Stimulated activated naive CD8-positive, alpha-beta T cell treated with anti-CD3 and anti-CD28 coated beads, Interleukin-15, Interleukin-2, amounts not matched to agents 100 ng/mL and 50 ng/mL, for 24 hours (primary cell): Measurements from ENCODE around the gene TELO2.

ENCODE experiments used
- H3K27ac Mint-ChIP-seq: one replicate; pipeline ENCODE4 v1.8.0; 2021; ENCODE audit warnings: mild to moderate bottlenecking, mixed read lengths
- H3K27me3 Mint-ChIP-seq: one replicate; pipeline ENCODE4 v1.8.0; 2021; ENCODE audit warnings: mixed read lengths
- H3K36me3 Mint-ChIP-seq: one replicate; pipeline ENCODE4 v1.8.0; 2021; ENCODE audit warnings: low read depth, mixed read lengths
- H3K4me1 Mint-ChIP-seq: one replicate; pipeline ENCODE4 v1.8.0; 2021; ENCODE audit warnings: low read depth, mixed read lengths
- H3K4me3 Mint-ChIP-seq: one replicate; pipeline ENCODE4 v1.8.0; 2021; ENCODE audit warnings: mild to moderate bottlenecking, mixed read lengths
- H3K9me3 Mint-ChIP-seq: one replicate; pipeline ENCODE4 v1.8.0; 2021; ENCODE audit warnings: mixed read lengths

Gene TELO2

DNA sequence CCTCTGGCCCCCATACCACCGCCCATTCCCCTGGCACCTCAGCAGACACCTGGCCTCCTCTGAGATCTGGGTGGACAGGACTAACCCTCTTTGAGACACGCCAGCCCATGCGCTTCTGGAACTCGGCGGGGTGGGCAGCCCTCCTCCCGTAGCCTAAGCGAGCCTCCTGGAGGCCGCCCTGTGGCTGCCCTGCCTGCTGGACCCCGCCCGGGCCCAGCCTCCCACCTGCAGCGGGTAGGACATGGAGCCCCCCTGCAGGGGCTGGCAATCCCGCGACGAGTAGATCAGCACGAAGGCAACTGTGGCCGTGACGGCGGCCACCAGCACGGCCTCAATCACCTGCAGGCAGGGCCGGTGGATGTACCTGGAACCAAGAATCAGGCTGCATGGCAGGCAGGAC lies 40.6 kb upstream of the TELO2 start:
- no peaks in the 10 kb centered on the region for H3K4me1 Mint-ChIP-seq

DNA sequence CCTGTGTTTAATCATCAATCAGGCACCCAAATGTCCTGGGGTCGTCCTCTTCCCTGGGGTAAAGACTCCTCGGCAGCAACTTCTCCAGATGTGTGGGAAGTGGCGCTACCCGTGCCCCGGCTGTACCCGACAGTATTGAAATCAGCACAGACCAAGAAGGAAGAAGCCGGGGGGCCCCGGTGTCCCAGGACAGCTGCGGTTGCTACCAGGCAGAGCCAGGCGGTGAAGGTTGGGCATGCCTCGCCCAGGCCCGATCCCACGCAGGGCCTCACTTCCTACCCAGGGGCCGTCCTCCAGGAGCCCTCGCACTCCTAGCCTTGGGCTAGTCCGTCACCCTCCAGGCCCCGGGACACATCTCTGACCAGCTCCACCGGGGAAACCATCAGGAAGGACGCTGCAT lies 39.8 kb upstream of the TELO2 start:
- no peaks in the 10 kb centered on the region for H3K27me3 Mint-ChIP-seq
- H3K36me3 Mint-ChIP-seq = no peaks in the 10 kb centered on the region
- H3K27ac Mint-ChIP-seq = no peak overlapping the region
- no peak overlapping the region for H3K4me3 Mint-ChIP-seq
- no peaks in the 10 kb centered on the region for H3K4me1 Mint-ChIP-seq
- no peaks in the 10 kb centered on the region for H3K9me3 Mint-ChIP-seq

More for the DNA sequence above, 40.6 kb upstream of the TELO2 start:
- no peak overlapping the region for H3K27ac Mint-ChIP-seq
- H3K9me3 Mint-ChIP-seq = no peaks in the 10 kb centered on the region
- H3K27me3 Mint-ChIP-seq = no peaks in the 10 kb centered on the region
- H3K4me3 Mint-ChIP-seq = no peak overlapping the region
- no peaks in the 10 kb centered on the region for H3K36me3 Mint-ChIP-seq

DNA sequence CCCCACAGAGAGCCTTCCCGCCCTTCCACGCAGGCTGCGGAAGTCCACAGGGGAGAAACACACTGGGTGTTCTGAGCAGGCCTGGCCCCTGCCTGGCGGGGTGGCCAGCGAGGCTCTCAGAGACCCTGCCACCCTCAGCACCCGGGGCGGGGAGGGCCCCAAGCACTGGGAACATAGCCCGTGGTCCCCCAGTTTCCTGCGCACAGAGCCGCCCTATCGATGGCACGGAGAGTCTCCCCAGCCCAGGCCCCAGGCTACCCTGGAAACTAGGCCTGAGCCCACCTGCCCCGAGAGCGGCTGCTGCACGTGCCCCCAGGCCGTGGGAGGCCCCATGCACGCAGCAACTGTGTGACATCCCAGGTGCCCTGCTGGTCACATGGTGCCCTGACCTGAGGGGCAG lies 38.6 kb upstream of the TELO2 start:
- Mint-ChIP-seq H3K27ac (no peak overlapping the region), H3K27me3 (no peaks in the 10 kb centered on the region), H3K9me3 (no peaks in the 10 kb centered on the region), H3K36me3 (peaks cover 4% of the 10 kb centered on the region), H3K4me1 (peaks cover 8% of the 10 kb centered on the region), H3K4me3 (no peak overlapping the region)

DNA sequence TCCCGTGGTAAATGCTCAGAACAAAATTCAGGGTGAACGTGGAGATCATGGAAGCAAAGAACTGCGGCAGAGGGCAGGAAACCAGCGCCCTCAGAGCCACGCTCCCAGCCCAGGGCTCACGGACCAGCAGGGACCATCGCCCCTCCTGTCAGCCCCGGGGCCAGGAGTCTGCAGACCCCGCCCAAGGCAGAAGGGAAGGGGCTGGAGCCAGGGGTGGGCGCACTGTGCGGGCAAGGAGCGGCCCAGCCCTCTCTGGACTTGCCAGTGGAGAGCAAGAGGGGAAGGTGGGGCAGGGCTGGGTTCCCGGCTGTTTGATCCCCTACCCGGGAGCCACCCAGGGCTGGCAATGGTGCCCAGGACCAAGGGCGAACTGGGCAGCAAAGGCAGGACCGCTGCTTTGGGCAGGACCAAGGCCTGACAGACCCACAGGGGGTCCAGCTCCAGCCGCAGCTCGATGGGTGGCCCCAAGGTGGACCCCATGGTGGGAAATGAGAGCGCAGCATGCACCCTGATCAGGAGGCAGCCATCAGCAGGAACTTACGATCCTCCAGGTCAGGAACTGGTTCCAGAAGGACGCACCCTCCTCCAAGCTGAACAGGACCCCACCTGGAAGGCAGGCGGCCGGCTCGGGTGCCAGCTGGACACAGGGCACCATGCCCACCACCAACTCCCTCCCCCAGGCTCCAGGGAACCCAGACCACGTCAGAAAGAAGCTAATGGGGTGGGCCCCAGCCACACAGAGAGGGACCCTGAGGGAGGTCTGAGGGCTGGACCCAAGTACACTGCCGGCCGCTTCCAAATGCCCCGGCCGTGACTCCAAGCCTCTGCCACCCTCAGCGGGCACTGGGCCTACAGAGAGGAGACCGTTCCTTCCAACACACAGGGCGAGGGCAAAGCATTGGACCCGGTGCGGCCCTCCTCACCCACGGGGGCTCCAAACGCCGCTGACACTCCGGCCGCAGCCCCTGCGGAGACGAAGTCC lies 37.7 kb upstream of the TELO2 start:
- H3K27me3 Mint-ChIP-seq = no peaks in the 10 kb centered on the region
- H3K4me3 Mint-ChIP-seq = no peak overlapping the region
- H3K9me3 Mint-ChIP-seq = no peaks in the 10 kb centered on the region
- peaks cover 4% of the 10 kb centered on the region for H3K36me3 Mint-ChIP-seq
- no peak overlapping the region for H3K27ac Mint-ChIP-seq
- H3K4me1 Mint-ChIP-seq = peaks cover 8% of the 10 kb centered on the region

DNA sequence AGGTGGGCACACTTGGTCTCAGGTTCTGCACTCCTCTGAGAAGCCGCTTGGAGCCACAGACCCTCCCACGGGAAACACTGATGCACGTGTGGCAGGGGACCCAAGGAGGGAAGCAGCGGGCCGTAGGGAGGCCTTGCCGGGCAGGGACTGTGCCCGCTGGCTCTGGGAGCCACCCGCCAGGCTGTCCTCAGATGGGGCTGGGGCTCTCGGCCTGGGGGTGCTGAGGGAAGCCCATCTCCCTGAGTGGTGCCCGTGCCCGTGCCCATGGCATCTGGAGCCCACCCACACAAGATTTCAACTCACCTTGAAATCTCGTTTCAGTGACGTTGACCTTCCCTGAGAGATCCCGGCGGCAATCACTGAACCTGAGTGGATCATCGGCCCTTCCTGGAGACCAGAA lies 36.2 kb upstream of the TELO2 start:
- H3K4me3 Mint-ChIP-seq = no peak overlapping the region
- H3K36me3 Mint-ChIP-seq = peaks cover 4% of the 10 kb centered on the region
- H3K27ac Mint-ChIP-seq = no peak overlapping the region
- peaks cover 8% of the 10 kb centered on the region for H3K4me1 Mint-ChIP-seq
- H3K27me3 Mint-ChIP-seq = no peaks in the 10 kb centered on the region
- H3K9me3 Mint-ChIP-seq = no peaks in the 10 kb centered on the region

DNA sequence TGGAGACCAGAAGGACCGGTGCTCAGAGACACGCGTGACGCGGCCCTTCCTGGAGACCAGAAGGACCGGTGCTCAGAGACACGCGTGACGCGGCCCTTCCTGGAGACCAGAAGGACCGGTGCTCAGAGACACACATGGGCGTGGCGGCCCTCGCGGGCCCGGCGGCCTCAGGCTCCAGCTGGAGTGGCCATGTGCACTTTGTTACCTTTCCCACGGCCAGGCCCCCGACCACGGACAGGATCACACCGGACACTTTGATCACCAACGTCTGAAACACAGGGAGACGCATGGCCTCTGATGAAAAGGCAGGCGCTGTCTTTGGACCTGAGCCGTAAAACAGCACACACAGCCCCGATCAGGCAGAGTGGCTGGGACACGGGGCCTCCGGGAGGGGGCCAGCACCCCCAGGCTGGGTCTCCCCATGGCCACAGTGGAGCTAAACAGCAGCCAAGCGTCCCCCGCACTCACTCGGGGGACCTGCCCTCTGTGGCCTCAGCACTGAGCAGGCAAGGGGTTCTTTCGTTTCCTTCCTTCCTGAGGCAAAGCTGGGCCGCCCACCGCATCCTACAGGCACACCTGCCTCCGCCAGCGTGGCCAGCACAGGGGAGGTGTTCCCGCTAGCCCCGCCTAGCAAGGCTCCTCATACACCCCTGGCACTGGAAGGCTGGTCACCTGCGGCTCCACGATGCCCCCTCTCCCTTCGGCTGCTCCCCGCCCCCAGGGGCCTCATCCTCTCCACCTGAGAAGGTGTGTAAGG lies 35.5 kb upstream of the TELO2 start:
- Mint-ChIP-seq H3K4me1 (peaks cover 8% of the 10 kb centered on the region), H3K27ac (no peak overlapping the region), H3K4me3 (no peak overlapping the region), H3K36me3 (peaks cover 7% of the 10 kb centered on the region), H3K9me3 (no peaks in the 10 kb centered on the region), H3K27me3 (no peaks in the 10 kb centered on the region)

DNA sequence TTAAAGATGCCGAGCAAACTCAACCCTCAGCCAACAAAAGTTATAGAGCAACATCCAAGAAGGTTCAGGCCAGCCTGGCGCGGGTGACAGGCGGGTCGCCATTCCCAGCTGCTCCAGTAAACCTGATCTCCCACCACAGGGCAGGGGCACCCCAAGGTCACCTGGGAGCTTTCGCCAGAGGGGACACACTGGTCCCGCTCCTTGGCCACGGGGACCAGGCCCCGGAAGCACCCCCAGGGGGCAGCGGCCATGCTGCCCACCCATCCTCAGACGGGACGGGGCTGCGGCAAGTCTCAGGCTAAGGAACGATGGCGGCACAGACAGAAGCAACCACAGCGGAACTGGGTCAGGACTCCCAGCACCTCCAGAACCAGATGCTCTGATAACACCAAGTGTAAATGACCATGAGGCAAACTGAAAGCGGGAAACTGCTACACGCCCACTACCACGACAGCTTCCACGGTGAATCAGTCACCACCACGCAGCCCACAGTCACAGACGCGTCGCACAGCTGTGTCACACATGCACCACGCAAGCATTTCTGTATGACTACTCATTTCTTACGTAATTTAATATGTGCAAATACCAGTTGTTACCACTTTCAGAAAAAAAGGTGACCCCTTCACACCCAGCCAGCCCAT lies 34.7 kb upstream of the TELO2 start:
- Mint-ChIP-seq H3K4me3 (no peak overlapping the region), H3K36me3 (peaks cover 11% of the 10 kb centered on the region), H3K27me3 (no peaks in the 10 kb centered on the region), H3K27ac (no peak overlapping the region), H3K4me1 (peaks cover 8% of the 10 kb centered on the region), H3K9me3 (no peaks in the 10 kb centered on the region)

DNA sequence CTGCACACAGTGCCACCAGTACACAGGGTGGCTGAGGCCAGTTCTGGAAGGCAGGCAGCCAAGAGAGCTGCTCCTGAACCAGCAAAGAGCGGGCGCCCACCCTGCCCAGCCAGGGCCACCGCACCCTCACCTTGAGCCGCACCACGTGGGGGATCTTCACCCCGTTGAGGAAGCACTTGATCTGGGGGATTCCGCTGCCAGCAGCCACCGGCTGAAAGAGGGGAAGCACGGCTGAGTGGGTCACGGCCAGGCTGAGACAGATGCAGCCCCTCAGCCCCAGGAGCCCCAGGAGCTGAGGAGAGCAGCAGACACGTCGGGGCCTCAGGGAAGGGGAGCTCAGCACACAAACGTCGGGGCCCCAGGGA lies 34.2 kb upstream of the TELO2 start:
- Mint-ChIP-seq H3K4me3 (no peak overlapping the region), H3K27me3 (no peaks in the 10 kb centered on the region), H3K27ac (peak overlapping the region; percentile 52), H3K36me3 (peaks cover 11% of the 10 kb centered on the region), H3K9me3 (no peaks in the 10 kb centered on the region), H3K4me1 (peaks cover 8% of the 10 kb centered on the region)

DNA sequence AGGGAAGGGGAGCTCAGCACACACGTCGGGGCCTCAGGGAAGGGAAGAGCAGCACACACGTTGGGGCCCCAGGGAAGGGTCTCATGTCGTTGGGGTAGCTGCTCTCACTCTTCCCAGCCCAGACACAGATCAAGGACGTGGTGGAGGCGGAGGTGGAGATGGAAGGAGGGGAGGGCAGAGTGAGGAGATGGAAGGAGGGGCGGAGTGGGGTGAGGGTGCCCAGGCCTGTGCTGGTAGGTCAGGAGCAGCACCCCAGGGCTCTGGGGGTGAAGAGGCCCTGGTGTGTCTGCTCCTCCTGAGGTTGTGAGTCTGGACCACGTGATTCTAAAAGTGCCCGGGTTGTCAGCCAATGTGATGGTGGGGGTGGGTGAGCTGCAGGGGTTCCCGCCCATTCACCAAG lies 33.2 kb upstream of the TELO2 start:
- H3K4me3 Mint-ChIP-seq = no peak overlapping the region
- H3K9me3 Mint-ChIP-seq = no peaks in the 10 kb centered on the region
- H3K27ac Mint-ChIP-seq = no peak overlapping the region
- no peaks in the 10 kb centered on the region for H3K27me3 Mint-ChIP-seq
- peaks cover 11% of the 10 kb centered on the region for H3K36me3 Mint-ChIP-seq
- H3K4me1 Mint-ChIP-seq = peaks cover 8% of the 10 kb centered on the region

DNA sequence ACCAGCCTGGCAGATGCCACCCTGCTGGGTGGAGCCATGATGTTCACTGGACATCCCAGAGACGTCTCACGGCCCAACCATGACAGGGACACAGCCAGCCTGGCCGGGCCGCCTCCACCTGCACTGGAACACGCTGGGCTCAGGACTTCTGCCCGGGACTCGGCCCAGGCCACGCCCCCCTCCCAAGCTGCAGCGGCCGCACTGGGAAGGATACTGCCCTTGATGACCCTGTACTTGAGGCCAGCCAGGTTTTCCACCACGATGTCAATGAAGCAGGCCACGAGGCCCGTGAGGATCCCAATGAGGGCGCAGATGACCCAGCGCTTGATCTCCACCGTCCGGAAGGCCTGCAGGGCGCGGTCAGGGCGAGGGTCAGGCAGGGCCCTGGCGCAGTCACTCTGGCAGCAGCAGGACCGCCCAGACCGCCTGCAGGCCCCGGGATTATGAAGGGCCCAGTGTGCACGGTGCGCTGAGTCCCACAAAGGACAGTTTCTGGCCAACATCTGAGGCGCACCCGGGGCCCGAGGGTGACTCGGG lies 32.5 kb upstream of the TELO2 start:
- Mint-ChIP-seq H3K36me3 (peaks cover 11% of the 10 kb centered on the region), H3K4me1 (peaks cover 8% of the 10 kb centered on the region), H3K4me3 (no peak overlapping the region), H3K27ac (no peak overlapping the region), H3K9me3 (no peaks in the 10 kb centered on the region), H3K27me3 (no peaks in the 10 kb centered on the region)

DNA sequence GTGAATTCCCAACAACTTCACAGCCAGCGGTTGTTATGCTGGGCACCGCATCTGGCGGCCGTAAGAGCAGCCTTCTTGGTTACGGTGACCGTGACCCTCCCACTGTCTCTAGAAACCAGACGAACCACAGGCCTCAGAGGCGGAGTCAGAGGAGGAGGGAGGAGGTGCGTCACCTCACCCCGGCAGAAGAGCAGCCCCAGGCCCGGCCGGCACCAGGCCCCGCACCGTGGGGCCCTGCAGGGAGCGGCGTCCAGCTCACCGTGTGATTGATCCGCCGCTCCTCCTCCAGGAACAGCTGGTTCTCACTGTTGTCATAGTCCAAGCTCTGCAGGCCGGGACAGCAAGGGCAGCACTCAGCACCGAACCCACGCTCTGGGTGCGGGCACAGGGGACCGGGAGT lies 32.0 kb upstream of the TELO2 start:
- H3K9me3 Mint-ChIP-seq = no peaks in the 10 kb centered on the region
- H3K36me3 Mint-ChIP-seq = peaks cover 11% of the 10 kb centered on the region
- H3K27me3 Mint-ChIP-seq = no peaks in the 10 kb centered on the region
- no peak overlapping the region for H3K27ac Mint-ChIP-seq
- H3K4me1 Mint-ChIP-seq = peaks cover 8% of the 10 kb centered on the region
- H3K4me3 Mint-ChIP-seq = no peak overlapping the region

DNA sequence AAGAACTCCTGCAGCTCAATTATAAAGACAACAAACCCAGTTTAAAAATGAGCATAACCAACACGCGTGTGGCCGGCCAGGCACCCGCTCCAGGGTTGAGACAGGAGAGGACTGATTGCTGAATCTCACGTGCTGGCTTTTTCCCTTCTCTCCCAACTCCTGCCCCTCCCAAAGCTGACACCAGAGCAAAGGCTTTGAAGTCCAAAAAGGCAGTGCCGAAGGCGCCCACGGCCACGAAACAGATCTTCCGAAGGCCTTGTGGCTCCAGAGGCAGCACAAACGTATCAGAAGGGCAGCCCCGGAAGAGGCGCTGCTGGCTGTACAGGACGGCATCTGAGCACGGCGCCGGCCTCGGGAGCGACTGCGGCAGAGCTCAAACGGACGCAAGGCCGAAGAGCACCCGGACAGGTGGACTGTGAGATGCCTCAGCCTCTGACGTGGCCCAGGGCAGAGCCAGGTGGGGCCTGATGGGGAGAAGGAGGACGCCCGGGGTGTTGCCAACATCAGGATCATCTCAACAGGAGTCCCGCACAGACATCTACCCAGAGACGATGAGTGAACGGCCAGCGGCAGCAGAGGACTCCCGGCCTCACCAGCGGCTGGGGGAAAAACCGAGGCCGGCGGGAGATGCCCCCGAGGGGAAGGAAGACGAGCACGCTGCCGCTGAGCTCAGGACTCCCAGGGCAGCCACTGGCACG lies 28.8 kb upstream of the TELO2 start:
- Mint-ChIP-seq H3K4me3 (no peak overlapping the region), H3K27ac (no peak overlapping the region), H3K36me3 (peaks cover 7% of the 10 kb centered on the region), H3K4me1 (no peaks in the 10 kb centered on the region), H3K9me3 (no peaks in the 10 kb centered on the region), H3K27me3 (no peaks in the 10 kb centered on the region)

DNA sequence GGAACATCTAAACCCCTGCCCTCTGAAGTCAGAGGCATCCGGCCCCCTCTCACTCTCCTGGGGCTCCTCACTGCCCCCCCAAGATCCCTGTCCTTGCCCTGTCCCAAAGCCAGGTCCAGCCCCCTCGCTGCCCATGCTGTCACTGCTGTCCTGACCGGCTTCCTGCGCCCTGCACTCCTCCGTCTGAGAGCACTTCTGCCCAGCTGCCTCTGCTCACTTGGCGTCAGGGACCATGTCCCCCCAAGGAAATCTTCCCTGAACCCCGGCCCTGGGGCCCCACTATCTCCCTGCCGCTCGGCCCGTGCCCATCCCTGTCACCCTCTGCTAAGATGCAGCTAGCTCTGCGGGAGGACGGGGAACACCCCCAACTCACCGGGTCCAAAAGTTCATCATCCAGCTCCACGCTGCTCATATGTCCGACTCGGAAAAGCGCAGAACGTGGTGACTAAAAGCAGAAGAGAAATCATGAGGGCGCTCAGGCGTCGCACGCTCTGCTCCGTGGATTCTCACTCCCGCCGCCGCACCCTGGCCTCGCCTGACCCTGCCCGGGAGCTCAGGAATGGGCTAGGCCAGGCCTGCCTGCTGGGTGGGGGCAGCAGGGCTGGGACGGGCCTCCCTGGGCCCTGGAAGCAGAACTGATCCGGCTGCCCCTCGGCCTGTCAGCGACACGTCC lies 28.1 kb upstream of the TELO2 start:
- H3K36me3 Mint-ChIP-seq = peaks cover 7% of the 10 kb centered on the region
- no peaks in the 10 kb centered on the region for H3K4me1 Mint-ChIP-seq
- H3K9me3 Mint-ChIP-seq = no peaks in the 10 kb centered on the region
- no peak overlapping the region for H3K4me3 Mint-ChIP-seq
- H3K27ac Mint-ChIP-seq = no peak overlapping the region
- no peaks in the 10 kb centered on the region for H3K27me3 Mint-ChIP-seq

DNA sequence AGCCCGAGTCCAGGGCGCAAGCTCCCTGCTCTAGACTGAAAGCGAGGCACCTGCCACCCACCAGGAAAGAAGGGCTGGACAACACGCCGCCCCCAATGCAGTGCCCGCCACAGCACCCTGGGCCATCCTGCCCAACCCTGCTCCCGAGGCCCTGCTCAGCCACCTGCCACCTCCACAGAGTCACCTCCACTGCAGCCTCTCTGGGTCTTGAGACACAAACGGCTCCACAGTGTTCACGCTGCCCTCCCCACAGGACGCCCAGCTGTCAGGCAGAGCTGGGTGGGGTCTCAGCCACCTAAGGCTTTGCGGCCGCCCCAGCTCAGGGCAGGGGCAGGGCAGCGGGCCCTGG lies 27.6 kb upstream of the TELO2 start:
- H3K36me3 Mint-ChIP-seq = peaks cover 7% of the 10 kb centered on the region
- peaks cover 4% of the 10 kb centered on the region for H3K4me1 Mint-ChIP-seq
- no peak overlapping the region for H3K4me3 Mint-ChIP-seq
- H3K27ac Mint-ChIP-seq = no peak overlapping the region
- no peaks in the 10 kb centered on the region for H3K9me3 Mint-ChIP-seq
- H3K27me3 Mint-ChIP-seq = no peaks in the 10 kb centered on the region
